HG03095 (cell line): ENCODE results near the gene HSPB9.
"Not testable (repeated sequence)": the region's sequence is repeated elsewhere in the genome, so short reads cannot be mapped to it uniquely, and the experiment has no call there.

Source experiments
- ATAC-seq: cut with Tn5 transposase; IDR thresholded peaks from one replicate; pipeline ENCODE4 v1.9.1; 2021; ENCODE audit warnings: moderate library complexity; ENCODE audit not compliant: unreplicated experiment

Gene HSPB9

DNA sequence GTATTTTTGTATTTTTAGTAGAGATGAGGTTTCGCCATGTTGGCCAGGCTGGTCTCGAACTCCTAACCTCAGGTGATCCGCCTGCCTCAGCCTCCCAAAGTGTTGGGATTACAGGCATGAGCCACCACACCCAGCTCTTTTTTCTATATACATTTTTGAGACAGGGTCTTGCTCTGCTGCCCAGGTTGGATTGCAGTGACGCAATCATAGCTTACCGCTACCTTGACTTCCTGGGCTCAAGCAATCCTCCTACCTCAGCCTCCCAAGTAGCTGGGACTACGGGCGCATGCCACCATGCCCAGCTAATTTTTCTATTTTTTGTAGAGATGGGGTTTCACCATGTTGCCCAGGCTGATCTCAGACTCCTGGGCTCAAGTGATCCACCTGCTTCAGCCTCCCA, 18.1 kb downstream of the HSPB9 start:
- ATAC-seq: not testable (repeated sequence)

GRCh38 chr17:42141382-42141781, 18.8 kb downstream of the HSPB9 start:
- no peak for ATAC-seq

GRCh38 chr17:42142371-42142896, 19.8 kb downstream of the HSPB9 start:
- no peak for ATAC-seq

DNA sequence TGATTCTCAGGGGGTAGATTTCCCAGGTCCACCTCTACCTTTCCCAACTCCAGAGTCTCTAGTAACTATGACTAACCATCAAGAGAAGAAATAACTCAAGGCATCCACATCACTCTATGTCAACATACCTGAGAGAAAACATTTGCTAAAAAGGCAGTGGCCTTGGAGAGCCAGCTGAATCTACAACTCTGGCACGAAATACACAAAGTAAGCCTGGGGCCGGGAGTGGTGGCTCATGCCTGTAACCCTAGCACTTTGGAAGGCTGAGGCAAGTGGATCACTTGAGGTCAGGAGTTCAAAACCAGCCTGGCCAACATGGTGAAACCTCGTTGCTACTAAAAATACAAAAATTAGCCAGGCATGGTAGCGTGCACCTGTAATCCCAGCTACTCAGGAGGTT, 20.5 kb downstream of the HSPB9 start:
- ATAC-seq: not testable (repeated sequence)

DNA sequence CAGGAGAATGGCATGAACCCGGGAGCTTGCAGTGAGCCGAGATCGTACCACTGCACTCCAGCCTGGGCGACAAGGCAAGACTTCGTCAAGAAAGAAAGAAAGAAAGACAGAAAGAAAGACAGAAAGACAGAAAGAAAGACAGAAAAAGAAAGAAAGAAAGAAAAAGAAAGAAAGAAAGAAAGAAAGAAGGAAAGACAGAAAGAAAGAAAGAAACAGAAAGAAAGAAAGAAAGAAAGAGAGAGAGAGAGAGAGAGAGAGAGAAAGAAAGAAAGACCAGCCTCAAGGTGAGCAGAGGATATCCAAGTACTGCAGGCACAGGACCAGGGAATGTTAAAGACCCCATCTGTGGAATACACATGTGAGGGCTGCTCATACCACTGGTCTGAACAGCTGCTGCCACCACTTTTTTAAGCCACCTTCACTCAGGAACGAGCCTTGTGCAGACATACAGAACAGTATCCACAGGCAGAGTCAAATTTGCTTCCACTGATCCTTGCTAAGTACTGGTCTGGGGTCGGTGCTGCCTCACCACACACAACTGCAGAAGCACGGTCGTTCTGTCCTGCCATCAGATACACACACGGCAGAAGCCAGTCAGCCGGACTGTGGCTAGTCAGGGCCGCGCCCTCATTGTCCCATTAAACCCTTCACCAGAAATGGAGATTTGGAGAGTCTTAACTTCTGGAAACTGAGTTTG, 24.5 kb downstream of the HSPB9 start:
- no peak for ATAC-seq

- ATAC-seq: no peak
Observed at GRCh38 chr17:42153919-42154742, 31.5 kb downstream of the HSPB9 start.

- no peak for ATAC-seq
Observed at GRCh38 chr17:42155614-42156045, 33.0 kb downstream of the HSPB9 start.

GRCh38 chr17:42159796-42160530, 37.4 kb downstream of the HSPB9 start:
- no peak for ATAC-seq

- ATAC-seq: no peak
Observed at GRCh38 chr17:42160531-42160910, 37.9 kb downstream of the HSPB9 start.

- ATAC-seq: no peak
Observed at GRCh38 chr17:42163113-42163512, 40.5 kb downstream of the HSPB9 start.

- ATAC-seq: no peak
Observed at GRCh38 chr17:42163696-42164407, 41.2 kb downstream of the HSPB9 start.

DNA sequence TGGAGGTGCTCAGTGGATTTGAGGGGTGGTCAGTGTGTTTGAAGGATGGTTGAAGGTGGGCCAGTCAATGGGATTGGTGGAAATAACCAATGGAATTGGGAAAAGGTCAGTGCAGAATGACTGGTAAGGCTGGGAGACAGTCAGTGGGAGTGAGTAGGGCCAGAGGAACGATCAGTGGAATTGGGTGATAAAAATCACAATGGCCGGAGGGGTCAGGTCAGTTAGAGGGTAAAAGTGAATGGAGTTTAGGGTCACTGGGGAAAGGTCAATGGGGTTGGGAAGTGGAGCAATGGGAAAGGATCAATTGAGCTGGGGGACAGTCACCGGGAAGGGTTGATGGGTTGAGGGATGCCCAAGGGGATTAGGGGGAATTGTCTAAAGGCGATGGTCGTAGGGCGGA, 43.1 kb downstream of the HSPB9 start:
- no peak for ATAC-seq

- no peak for ATAC-seq
Observed at GRCh38 chr17:42166196-42166763, 43.7 kb downstream of the HSPB9 start.

DNA sequence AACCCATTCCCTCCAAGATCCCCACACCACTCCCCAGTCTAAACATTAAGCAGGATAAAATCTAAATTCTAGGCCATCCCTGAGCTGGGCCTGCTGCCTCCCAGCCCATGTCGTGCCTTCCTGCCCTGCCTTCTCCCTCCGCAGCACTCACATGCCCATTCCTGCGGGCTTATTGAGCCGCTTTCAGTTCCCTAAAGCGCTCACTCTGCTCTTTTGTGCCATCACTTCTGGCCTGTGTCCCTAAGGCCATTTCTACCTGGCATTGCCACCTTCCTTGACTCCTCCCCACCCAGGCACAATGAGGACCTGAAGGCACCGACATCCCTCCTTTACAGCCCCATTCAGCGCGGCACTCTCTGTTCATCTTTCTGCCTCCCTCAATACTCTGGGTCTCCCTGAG, 45.2 kb downstream of the HSPB9 start:
- no peak for ATAC-seq

GRCh38 chr17:42169351-42169750, 46.7 kb downstream of the HSPB9 start:
- no peak for ATAC-seq

DNA sequence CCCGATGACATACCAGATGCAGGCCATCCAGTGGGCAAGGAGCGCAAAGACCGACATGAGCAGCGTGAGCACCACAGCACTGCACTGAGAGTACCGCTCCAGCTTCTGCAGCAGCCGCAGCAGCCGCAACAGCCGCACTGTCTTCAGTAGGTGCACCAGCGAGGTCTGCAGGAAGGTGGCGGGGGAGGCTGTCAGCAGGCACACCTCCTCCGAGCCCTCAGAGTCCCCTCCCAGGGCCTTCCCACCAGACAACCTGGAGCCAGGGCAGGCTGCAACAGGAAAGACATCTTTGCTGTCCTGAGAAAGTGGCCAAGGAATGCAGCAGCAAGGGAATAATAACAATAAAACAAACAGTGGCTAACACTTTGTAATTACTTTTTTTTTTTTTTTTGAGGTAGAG, 49.2 kb downstream of the HSPB9 start:
- ATAC-seq: no peak
